ENCODE data around the gene FBRSL1. TPM values are rescaled to one million over a fixed set of nuclear protein-coding genes. Genes with fewer than 3 reads are reported as not detected.

FBRSL1 gene
- total RNA-seq, 1 experiment from 2014 or later, result 96.1 TPM

DNA sequence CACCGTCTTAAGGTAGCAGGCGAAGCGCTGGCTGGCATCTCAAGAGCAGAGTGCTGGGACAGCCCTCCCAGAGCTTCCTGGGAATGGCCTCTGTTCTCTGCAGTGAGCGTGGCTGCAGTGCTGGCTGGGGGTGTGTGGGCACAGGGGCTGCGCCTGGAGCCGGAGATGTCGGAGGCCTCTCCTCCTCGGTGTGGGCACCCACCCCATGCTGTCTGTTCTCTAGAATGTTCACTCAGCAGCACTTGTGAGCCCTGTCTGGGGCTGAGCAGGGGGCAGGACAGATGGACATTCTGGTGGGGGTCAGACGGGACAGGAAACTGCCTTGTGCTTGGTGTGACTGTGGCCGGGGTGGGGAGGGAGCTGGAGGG lies 15.9 kb downstream of the FBRSL1 start:
- Mint-ChIP-seq H3K36me3 (ENCODE audit: insufficient read depth, unreplicated experiment) (peaks cover 11% of the 10 kb centered on the region), H3K27me3 (ENCODE audit: insufficient read depth, unreplicated experiment) (no peaks in the 10 kb centered on the region), H3K4me1 (ENCODE audit: low read depth, unreplicated experiment) (no peaks in the 10 kb centered on the region), H3K4me3 (ENCODE audit: unreplicated experiment) (no peak overlapping the region), H3K27ac (ENCODE audit: unreplicated experiment) (no peak overlapping the region), H3K9me3 (ENCODE audit: unreplicated experiment) (no peaks in the 10 kb centered on the region)
- Histone ChIP-seq H3K4me3 (ENCODE audit: low read depth, low read length) (no peak overlapping the region), H3K27me3 (replicated peaks; ENCODE audit: control insufficient read depth, insufficient read depth, low read length) (no peaks in the 10 kb centered on the region), H3K36me3 (ENCODE audit: control insufficient read depth, insufficient read depth, low read length) (no peaks in the 10 kb centered on the region), H3K4me1 (no peaks in the 10 kb centered on the region), H3K9me3 (no peaks in the 10 kb centered on the region)
- no TSS peak for BruUV-seq (replicated peaks)
- intact Hi-C loops (cut with micrococcal nuclease; ENCODE audit: unreplicated experiment), result no loop called here
- TF ChIP-seq, protein P1, sequence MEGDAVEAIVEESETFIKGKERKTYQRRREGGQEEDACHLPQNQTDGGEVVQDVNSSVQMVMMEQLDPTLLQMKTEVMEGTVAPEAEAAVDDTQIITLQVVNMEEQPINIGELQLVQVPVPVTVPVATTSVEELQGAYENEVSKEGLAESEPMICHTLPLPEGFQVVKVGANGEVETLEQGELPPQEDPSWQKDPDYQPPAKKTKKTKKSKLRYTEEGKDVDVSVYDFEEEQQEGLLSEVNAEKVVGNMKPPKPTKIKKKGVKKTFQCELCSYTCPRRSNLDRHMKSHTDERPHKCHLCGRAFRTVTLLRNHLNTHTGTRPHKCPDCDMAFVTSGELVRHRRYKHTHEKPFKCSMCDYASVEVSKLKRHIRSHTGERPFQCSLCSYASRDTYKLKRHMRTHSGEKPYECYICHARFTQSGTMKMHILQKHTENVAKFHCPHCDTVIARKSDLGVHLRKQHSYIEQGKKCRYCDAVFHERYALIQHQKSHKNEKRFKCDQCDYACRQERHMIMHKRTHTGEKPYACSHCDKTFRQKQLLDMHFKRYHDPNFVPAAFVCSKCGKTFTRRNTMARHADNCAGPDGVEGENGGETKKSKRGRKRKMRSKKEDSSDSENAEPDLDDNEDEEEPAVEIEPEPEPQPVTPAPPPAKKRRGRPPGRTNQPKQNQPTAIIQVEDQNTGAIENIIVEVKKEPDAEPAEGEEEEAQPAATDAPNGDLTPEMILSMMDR (IDR thresholded peaks at IDR 0.05; ENCODE audit: insufficient read depth in 1 of 2, low read depth in 1 of 2, low read length in 1 of 2, severe bottlenecking in 1 of 2, unreplicated experiment in 1 of 2), result no peak
- DNase-seq, result no peak
- ChIA-PET POLR2A (no interaction called here), CTCF (no interaction called here)

DNA sequence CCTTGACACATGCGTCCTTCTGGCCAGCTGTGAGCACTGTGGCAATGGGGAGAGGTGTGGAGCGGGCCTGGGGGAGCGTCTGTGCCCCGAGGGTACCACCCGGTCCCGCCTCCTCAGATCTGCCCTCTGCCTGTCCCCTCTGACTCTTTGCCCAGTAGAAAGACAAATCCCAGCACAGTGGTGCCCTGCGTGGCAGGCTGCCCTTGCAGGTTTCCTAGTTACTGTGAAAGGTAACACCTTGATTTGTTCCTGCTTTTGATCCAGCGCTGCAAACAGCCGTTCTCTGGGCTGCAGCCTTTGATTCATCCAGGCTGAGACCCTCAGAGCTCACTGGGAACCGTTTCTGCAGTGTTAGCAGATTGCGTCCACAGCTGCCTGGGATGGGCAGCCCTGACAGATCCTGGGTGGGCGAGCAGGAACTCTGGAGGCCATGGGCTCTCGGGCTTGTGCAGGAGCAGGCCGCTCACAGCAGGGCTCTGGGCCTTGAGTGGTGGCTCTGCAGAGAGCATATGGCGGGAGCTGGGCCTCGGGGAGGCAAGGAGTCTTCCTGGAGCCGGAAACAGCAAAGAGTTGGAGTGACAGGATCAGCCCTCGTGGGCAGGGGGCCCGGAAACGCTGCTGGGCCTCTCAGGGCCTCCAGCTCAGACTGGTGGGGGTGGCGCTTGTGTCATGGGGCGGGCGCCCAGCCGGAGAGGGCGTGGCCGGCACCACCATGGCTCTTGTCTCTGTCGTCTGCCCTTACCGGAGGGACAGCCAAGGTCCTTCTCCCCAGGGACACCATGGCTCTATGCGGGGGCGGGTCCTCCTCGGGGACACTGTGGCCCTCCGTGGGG lies 16.6 kb downstream of the FBRSL1 start:
- Mint-ChIP-seq H3K4me1 (ENCODE audit: low read depth, unreplicated experiment) (no peaks in the 10 kb centered on the region), H3K27ac (ENCODE audit: unreplicated experiment) (no peak overlapping the region), H3K36me3 (ENCODE audit: insufficient read depth, unreplicated experiment) (peaks cover 11% of the 10 kb centered on the region), H3K9me3 (ENCODE audit: unreplicated experiment) (no peaks in the 10 kb centered on the region), H3K4me3 (ENCODE audit: unreplicated experiment) (no peak overlapping the region), H3K27me3 (ENCODE audit: insufficient read depth, unreplicated experiment) (no peaks in the 10 kb centered on the region)
- Histone ChIP-seq H3K36me3 (ENCODE audit: control insufficient read depth, insufficient read depth, low read length) (no peaks in the 10 kb centered on the region), H3K4me3 (ENCODE audit: low read depth, low read length) (no peak overlapping the region), H3K9me3 (no peaks in the 10 kb centered on the region), H3K4me1 (no peaks in the 10 kb centered on the region), H3K27me3 (replicated peaks; ENCODE audit: control insufficient read depth, insufficient read depth, low read length) (no peaks in the 10 kb centered on the region)
- CTCF ChIA-PET, result no interaction called here
- TF ChIP-seq, protein P1 (IDR thresholded peaks at IDR 0.05; ENCODE audit: insufficient read depth in 1 of 2, low read depth in 1 of 2, low read length in 1 of 2, severe bottlenecking in 1 of 2, unreplicated experiment in 1 of 2), result no peak
- POLR2A ChIA-PET, result no interaction called here
- no TSS peak for BruUV-seq (replicated peaks)
- intact Hi-C loops (cut with micrococcal nuclease; ENCODE audit: unreplicated experiment), result no loop called here
- DNase-seq, result no peak

DNA sequence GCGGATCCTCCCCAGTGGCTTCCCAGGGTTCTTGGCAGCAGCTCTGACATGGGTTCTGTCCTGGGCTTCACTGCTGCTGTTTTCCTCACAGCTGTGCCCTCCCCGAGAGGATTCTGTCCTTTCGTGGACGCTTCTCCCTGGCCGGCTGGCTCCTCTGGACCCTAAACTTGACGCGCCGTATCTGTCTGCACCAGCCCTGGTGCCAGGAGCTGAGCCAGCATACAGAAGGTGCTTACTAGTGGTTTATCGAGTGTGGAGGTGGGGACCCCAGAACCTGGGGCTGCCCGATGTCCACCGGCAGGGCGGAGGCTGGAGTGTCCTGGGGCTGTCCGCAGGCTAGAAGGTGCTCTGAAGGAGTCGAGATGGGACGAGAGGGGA lies 17.2 kb downstream of the FBRSL1 start:
- H3K9me3 Mint-ChIP-seq (ENCODE audit: unreplicated experiment), result no peaks in the 10 kb centered on the region
- no peak overlapping the region for H3K4me3 Mint-ChIP-seq (ENCODE audit: unreplicated experiment)
- H3K27me3 Mint-ChIP-seq (ENCODE audit: insufficient read depth, unreplicated experiment), result no peaks in the 10 kb centered on the region
- no peaks in the 10 kb centered on the region for H3K4me1 ChIP-seq
- BruUV-seq (replicated peaks), result no TSS peak
- H3K9me3 ChIP-seq, result no peaks in the 10 kb centered on the region
- H3K4me1 Mint-ChIP-seq (ENCODE audit: low read depth, unreplicated experiment), result no peaks in the 10 kb centered on the region
- no peak for DNase-seq
- ChIA-PET POLR2A (no interaction called here), CTCF (no interaction called here)
- H3K27ac Mint-ChIP-seq (ENCODE audit: unreplicated experiment), result no peak overlapping the region
- no peak overlapping the region for H3K4me3 ChIP-seq (ENCODE audit: low read depth, low read length)
- intact Hi-C loops (cut with micrococcal nuclease; ENCODE audit: unreplicated experiment), result no loop called here
- no peaks in the 10 kb centered on the region for H3K36me3 ChIP-seq (ENCODE audit: control insufficient read depth, insufficient read depth, low read length)
- TF ChIP-seq, protein P1 (IDR thresholded peaks at IDR 0.05; ENCODE audit: insufficient read depth in 1 of 2, low read depth in 1 of 2, low read length in 1 of 2, severe bottlenecking in 1 of 2, unreplicated experiment in 1 of 2), result no peak
- H3K36me3 Mint-ChIP-seq (ENCODE audit: insufficient read depth, unreplicated experiment), result peaks cover 11% of the 10 kb centered on the region
- no peaks in the 10 kb centered on the region for H3K27me3 ChIP-seq (replicated peaks; ENCODE audit: control insufficient read depth, insufficient read depth, low read length)

All from Caco-2 (cell line).